ENCODE data around the gene MGARP. TPM values are rescaled to one million over a fixed set of nuclear protein-coding genes. Genes with fewer than 3 reads are reported as not detected.

The MGARP gene
- polyA plus RNA-seq, 1 experiment = 57.7 TPM

- H3K9me3 ChIP-seq (ENCODE audit: control insufficient read depth, insufficient read depth, low read length) = no peaks in the 10 kb centered on the region; the same call in 1 of the 2 replicates
- no peak overlapping the region for H3K4me3 ChIP-seq (ENCODE audit: low read depth, low read length)
- CTCF ChIA-PET = no interaction called here
- POLR2A ChIA-PET = no interaction called here
- TF ChIP-seq CTCF (IDR thresholded peaks at IDR 0.05; ENCODE audit: low read depth, low read length) = no peak
- H3K27ac ChIP-seq (ENCODE audit: low read depth, low read length) = no peak overlapping the region
- DNase-seq (ENCODE audit: low read depth, low spot score) = no peak
- no peaks in the 10 kb centered on the region for H3K27me3 ChIP-seq (ENCODE audit: control insufficient read depth, insufficient read depth, low read length)
Measured at GRCh38 chr4:139239127-139239772, 40.8 kb downstream of the MGARP start.

DNA sequence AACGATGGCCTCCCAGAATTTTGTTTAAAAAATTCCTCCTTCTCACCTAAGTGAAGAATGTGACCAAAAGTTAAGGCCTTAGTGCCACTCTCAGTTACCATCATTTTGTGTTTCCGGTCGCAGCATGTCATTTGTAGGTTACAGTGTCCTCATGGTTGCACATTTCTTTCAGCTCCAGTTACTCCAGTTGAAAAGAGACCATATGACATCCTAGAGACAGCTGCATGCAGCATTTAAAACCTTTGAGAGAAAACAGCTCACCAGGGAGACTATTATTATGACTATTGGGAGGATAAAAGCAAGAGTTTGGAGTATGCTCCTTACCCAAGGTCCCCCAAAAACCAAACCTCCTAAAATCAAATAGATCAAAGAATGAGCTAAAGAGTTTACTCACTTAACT, 45.8 kb downstream of the MGARP start:
- no peak for TF ChIP-seq CTCF (IDR thresholded peaks at IDR 0.05; ENCODE audit: low read depth, low read length)
- ChIA-PET POLR2A (no interaction called here), CTCF (interaction anchor here (0.6 to 1.7 kb wide), 3 partner anchors 46 to 204 kb away, joined by 3 to 7 read pairs (median 4); partner anchors contain the start of gene MGARP)
- H3K4me3 ChIP-seq (ENCODE audit: low read depth, low read length) = no peak overlapping the region
- H3K27me3 ChIP-seq (ENCODE audit: control insufficient read depth, insufficient read depth, low read length) = no peaks in the 10 kb centered on the region
- no peak overlapping the region for H3K27ac ChIP-seq (ENCODE audit: low read depth, low read length)
- DNase-seq (ENCODE audit: low read depth, low spot score) = no peak
- H3K9me3 ChIP-seq (ENCODE audit: control insufficient read depth, insufficient read depth, low read length) = no peaks in the 10 kb centered on the region; the same call in 1 of the 2 replicates

GRCh38 chr4:139229534-139230039, 50.4 kb downstream of the MGARP start:
- Histone ChIP-seq H3K4me3 (ENCODE audit: low read depth, low read length) (no peak overlapping the region), H3K27me3 (ENCODE audit: control insufficient read depth, insufficient read depth, low read length) (no peaks in the 10 kb centered on the region), H3K9me3 (ENCODE audit: control insufficient read depth, insufficient read depth, low read length) (no peaks in the 10 kb centered on the region), H3K27ac (ENCODE audit: low read depth, low read length) (no peak overlapping the region)
- DNase-seq (ENCODE audit: low read depth, low spot score) = no peak
- CTCF ChIA-PET = interaction anchor here (0.7 to 2.3 kb wide), 12 partner anchors 11 to 422 kb away, joined by 3 to 21 read pairs (median 5); no protein-coding TSS in a partner anchor
- peak; percentile 73 for TF ChIP-seq CTCF (IDR thresholded peaks at IDR 0.05; ENCODE audit: low read depth, low read length)
- POLR2A ChIA-PET = no interaction called here

DNA sequence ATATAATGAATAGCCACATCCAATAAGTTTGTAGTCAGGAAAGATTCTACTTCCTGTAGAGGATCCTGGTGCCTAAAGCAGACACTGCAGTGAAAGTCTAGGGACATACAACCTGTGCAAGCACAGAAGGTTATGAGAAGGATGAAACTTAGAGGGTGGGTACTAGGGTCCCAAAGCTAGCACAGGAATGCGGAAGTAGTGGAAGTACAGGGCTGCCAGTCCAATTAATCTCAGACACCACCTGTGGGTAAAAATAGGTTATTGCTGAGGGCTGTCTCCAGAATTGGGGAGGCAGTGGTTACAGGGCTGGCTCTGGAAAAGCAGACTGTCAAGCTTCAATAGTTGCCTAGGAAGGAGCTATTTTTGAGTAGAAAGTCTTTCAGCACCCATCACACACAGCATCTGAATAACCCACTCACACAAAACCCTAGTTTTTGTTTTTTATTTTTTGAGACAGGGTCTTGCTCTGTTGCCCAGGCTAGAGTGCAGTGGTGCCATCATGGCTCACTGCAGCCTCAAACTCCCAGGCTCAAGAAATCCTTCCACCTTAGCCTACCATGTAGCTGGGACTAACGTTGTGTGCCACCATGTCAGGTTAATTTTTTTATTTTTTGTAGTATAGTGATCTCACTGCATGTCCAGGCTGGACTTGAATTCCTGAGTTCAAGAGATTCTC, 52.2 kb downstream of the MGARP start:
- DNase-seq (ENCODE audit: low read depth, low spot score) = no peak
- ChIA-PET POLR2A (interaction anchor here (1.1 kb wide), 1 partner anchor 68 kb away, joined by 3 read pairs; no protein-coding TSS in a partner anchor), CTCF (interaction anchor here (0.6 to 2.3 kb wide), 12 partner anchors 9 to 200 kb away, joined by 3 to 21 read pairs (median 4); no protein-coding TSS in a partner anchor)
- Histone ChIP-seq H3K27ac (ENCODE audit: low read depth, low read length) (no peak overlapping the region), H3K27me3 (ENCODE audit: control insufficient read depth, insufficient read depth, low read length) (no peaks in the 10 kb centered on the region), H3K9me3 (ENCODE audit: control insufficient read depth, insufficient read depth, low read length) (no peaks in the 10 kb centered on the region), H3K4me3 (ENCODE audit: low read depth, low read length) (no peak overlapping the region)
- TF ChIP-seq CTCF (IDR thresholded peaks at IDR 0.05; ENCODE audit: low read depth, low read length) = no peak; the same call in 1 of the 2 replicates
